Progenitor cell of endocrine pancreas (in vitro differentiated cells): ENCODE data around the gene FXYD4. TPM values are rescaled to one million over a fixed set of nuclear protein-coding genes. Genes with fewer than 3 reads are reported as not detected.

Source experiments
- DNase-seq: peaks from one replicate; pipeline ENCODE4 v3.0.0; 2021; ENCODE audit warnings: low spot score; ENCODE audit not compliant: unreplicated experiment
- H3K27ac Mint-ChIP-seq: 2 replicates; pipeline ENCODE4 v1.8.0; 2021; ENCODE audit warnings: mild to moderate bottlenecking, moderate library complexity, mixed read lengths
- H3K27me3 Mint-ChIP-seq: 2 replicates; pipeline ENCODE4 v1.8.0; 2021; ENCODE audit warnings: mixed read lengths
- H3K36me3 Mint-ChIP-seq: 2 replicates; pipeline ENCODE4 v1.8.0; 2022; ENCODE audit warnings: mixed read lengths; ENCODE audit not compliant: insufficient read depth
- H3K4me1 Mint-ChIP-seq: 2 replicates; pipeline ENCODE4 v1.8.0; 2021; ENCODE audit warnings: low read depth, mixed read lengths
- H3K4me3 Mint-ChIP-seq: 2 replicates; pipeline ENCODE4 v1.8.0; 2021; ENCODE audit warnings: low read depth, mild to moderate bottlenecking, moderate library complexity, mixed read lengths
- H3K9me3 Mint-ChIP-seq: 2 replicates; pipeline ENCODE4 v1.8.0; 2021; ENCODE audit warnings: low read depth, mixed read lengths
- total RNA-seq: library from RNA; stranded (reverse); gene quantifications from 2 replicates; pipeline ENCODE4 v1.2.1, GENCODE V29; 2021
- TF ChIP-seq, protein P1 (sequence below): fragments of 200-600 bp; sonication (generic); IDR thresholded peaks from one replicate; pipeline ENCODE4 v1.5.0; 2021; ENCODE audit warnings: antibody characterized with exemption, mild to moderate bottlenecking; ENCODE audit not compliant: unreplicated experiment

FXYD4 gene
- total RNA-seq, 1 donor from 2014 or later, result not detected

DNA sequence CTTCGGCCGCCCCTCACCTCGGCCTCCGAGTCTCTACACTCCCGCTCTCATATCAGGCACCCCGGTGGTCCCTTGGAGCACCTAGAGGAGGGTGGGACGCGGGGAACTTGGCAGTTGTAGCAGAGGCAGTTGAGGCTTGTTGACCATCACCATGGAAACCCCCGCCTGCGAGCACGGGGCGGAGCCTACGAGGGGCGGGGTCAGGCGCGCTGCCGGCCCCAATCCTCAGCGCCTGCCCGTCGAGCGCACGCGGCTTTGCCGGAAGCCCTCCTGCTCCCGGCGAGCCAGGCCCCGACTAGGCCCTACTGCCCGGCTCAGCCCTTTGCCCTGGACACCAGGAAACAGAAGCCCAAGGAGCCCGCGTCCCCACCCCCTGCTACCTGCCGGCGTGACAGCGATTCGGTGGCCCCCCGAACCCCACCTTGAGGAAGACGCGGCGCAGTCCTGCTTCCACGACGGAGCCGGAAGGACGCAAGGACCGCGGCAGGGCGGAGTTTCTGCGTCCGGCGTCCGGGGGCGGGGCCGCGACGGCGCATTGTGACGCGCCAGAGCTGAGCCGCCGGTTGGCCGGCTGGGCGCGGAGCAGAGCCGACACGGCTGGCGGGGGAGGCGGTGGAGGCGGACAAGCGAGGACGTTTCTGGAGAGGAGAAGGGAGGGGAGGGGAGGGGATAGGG is 37.4 kb downstream of the FXYD4 start, which contains the start of gene HNRNPF:
Gene HNRNPF, minus strand, starts transcription at position 477 of the 675 bp plus-strand sequence. CDS start 21,302 bp downstream, outside the sequence.
- TF ChIP-seq, protein P1, sequence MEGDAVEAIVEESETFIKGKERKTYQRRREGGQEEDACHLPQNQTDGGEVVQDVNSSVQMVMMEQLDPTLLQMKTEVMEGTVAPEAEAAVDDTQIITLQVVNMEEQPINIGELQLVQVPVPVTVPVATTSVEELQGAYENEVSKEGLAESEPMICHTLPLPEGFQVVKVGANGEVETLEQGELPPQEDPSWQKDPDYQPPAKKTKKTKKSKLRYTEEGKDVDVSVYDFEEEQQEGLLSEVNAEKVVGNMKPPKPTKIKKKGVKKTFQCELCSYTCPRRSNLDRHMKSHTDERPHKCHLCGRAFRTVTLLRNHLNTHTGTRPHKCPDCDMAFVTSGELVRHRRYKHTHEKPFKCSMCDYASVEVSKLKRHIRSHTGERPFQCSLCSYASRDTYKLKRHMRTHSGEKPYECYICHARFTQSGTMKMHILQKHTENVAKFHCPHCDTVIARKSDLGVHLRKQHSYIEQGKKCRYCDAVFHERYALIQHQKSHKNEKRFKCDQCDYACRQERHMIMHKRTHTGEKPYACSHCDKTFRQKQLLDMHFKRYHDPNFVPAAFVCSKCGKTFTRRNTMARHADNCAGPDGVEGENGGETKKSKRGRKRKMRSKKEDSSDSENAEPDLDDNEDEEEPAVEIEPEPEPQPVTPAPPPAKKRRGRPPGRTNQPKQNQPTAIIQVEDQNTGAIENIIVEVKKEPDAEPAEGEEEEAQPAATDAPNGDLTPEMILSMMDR, result no peak
- peaks cover 11% of the 10 kb centered on the region for H3K4me1 Mint-ChIP-seq
- H3K9me3 Mint-ChIP-seq, result no peaks in the 10 kb centered on the region
- peak within 1 kb of the TSS; percentile 98 for H3K27ac Mint-ChIP-seq
- peak within 1 kb of the TSS; percentile 93 for H3K4me3 Mint-ChIP-seq
- DNase-seq, result peak; percentile 89
- H3K36me3 Mint-ChIP-seq, result no peaks in the 10 kb centered on the region
- no peaks in the 10 kb centered on the region for H3K27me3 Mint-ChIP-seq

DNA sequence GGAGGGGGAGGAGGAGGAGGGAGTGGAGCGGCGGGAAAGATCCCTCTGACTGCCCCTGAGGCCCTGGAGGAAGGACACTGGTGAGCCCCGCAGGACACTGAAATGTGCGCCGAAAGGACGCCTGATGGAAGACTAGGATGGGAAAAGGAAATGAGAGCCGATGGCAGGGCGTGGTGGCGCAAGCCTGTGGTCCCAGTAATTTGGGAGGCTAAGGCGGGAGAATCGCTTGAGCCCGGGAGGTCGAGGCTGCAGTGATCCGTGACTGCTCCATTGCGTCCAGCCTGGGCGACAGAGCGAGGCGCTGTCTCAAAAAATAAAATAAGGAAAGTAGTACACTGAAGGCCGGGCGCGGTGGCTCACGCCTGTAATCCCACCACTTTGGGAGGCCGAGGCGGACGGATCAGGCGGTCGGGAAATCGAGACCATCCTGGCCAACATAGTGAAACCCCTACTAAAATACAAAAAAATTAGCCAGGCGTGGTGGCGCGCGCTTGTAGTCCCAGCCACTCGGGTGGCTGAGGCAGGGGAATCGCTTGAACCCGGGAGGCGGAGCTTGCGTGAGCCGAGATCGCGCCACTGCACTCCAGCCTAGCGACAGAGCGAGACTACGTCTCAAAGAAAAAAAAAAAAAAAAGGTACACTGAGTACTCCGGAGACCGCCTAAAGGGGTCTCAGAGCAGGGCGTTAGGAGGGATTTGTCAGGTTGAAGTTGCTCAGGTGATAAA is 38.1 kb downstream of the FXYD4 start:
- no peaks in the 10 kb centered on the region for H3K27me3 Mint-ChIP-seq
- no peaks in the 10 kb centered on the region for H3K9me3 Mint-ChIP-seq
- peak overlapping the region; percentile 98 for H3K27ac Mint-ChIP-seq
- H3K4me1 Mint-ChIP-seq, result peaks cover 9% of the 10 kb centered on the region
- no peaks in the 10 kb centered on the region for H3K36me3 Mint-ChIP-seq
- TF ChIP-seq, protein P1, result no peak
- H3K4me3 Mint-ChIP-seq, result peak overlapping the region; percentile 93
- DNase-seq, result no peak

DNA sequence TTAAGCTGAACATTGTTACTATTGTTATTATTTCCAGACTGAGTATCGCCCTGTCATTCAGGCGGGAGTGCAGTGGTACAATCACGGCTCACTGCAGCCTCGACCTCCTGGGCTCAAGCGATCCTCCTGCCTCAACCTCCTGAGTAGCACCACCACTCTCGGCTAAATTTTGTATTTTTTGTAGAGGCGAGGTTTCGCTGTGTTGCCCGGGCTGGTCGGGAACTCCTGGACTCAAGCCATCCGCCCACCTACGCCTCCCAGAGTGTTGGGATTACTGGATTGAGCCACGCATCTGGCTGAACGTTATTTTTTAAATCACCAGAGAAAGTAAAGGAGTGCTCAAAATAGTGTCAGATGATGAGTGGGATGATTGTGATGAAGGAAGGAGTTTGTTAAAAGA is 38.9 kb downstream of the FXYD4 start:
- no peaks in the 10 kb centered on the region for H3K36me3 Mint-ChIP-seq
- no peaks in the 10 kb centered on the region for H3K9me3 Mint-ChIP-seq
- H3K27me3 Mint-ChIP-seq, result no peaks in the 10 kb centered on the region
- H3K27ac Mint-ChIP-seq, result peak overlapping the region; percentile 49
- DNase-seq, result no peak
- H3K4me1 Mint-ChIP-seq, result peaks cover 5% of the 10 kb centered on the region
- peak overlapping the region; percentile 93 for H3K4me3 Mint-ChIP-seq
- TF ChIP-seq, protein P1, result no peak

DNA sequence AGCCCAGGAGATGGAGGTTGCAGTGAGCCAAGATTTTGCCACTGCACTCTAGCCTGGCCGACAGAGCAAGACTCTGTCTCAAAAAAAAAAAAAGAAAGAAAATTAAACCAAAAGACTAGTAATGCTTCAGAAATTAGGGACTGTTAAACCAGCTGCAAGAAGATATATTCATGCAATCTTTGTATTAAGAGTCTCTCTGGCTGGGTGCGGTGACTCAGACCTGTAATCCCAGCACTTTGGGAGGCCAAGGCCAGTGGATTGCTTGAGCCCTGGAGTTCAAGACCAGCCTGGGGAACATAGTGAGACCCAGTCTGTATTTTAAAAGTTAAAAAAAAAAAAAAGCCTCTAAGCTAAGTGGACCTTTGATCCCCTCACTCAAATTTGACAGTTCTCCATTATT is 40.1 kb downstream of the FXYD4 start:
- H3K27me3 Mint-ChIP-seq, result no peaks in the 10 kb centered on the region
- peaks cover 2% of the 10 kb centered on the region for H3K4me1 Mint-ChIP-seq
- H3K9me3 Mint-ChIP-seq, result no peaks in the 10 kb centered on the region
- no peaks in the 10 kb centered on the region for H3K36me3 Mint-ChIP-seq
- H3K27ac Mint-ChIP-seq, result no peak overlapping the region
- H3K4me3 Mint-ChIP-seq, result no peak overlapping the region
- DNase-seq, result no peak
- TF ChIP-seq, protein P1, result no peak

DNA sequence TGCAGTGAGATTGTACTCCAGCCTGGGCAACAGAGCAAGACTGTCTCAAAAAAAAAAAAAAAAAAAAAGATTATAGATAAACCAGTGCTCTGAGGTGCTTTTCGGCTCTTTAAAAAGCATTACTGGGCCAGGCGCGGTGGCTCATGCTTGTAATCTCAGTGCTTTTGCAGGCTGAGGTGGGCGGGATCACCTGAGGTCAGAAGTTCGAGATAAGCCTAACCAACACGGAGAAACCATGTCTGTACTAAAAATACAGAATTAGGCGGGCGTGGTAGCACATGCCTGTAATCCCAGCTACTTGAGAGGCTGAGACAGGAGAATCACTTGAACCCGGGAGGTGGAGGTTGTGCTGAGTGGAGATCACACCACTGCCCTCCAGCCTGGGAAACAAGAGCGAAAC is 44.1 kb downstream of the FXYD4 start:
- Mint-ChIP-seq H3K4me1 (peaks cover 1% of the 10 kb centered on the region), H3K27ac (no peak overlapping the region), H3K27me3 (no peaks in the 10 kb centered on the region), H3K9me3 (no peaks in the 10 kb centered on the region), H3K4me3 (no peak overlapping the region), H3K36me3 (no peaks in the 10 kb centered on the region)
- no peak for DNase-seq
- TF ChIP-seq, protein P1, result no peak
